GM18507 (cell line): ENCODE measurements around the gene MARCHF2.

ENCODE experiments used
- DNase-seq: peaks from one replicate; pipeline ENCODE4 v3.0.0; 2011; ENCODE audit warnings: low read depth; ENCODE audit not compliant: insufficient read length; ENCODE audit errors: extremely low spot score
- FAIRE-seq: peaks from 2 replicates; lab custom pipeline; 2011; peaks lifted over from hg19 to GRCh38; lab: Jason Lieb, UNC

MARCHF2 gene

DNA sequence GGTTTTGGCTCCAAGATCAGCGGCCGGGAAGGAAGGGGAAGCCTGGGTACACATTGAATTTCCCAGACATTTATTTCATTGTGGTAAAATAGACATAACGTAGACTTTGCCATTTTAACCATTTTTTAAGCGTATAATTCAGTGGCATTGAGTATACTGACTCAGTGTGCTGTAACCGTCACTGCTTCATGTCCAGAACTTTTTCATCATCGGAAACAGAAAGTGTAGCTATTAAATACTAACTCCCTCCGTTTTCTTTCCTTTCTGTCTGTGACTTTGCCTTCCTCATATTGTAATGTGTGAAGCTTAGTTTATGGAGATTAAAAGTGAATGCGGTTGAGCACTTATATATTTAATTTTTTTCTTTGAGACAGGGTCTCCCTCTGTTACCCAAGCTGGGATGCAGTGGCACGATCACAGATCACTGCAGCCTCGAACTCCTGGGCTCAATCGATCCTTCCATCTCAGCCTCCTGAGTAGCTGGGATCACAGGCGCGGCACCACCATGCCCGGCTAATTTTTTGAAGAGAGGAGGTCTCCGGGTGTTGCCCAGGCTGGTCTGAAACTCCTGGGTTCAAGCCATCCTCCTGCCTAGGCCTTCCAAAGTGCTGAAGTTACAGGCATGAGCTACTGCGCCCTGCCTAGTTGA, 33.1 kb downstream of the MARCHF2 start:
- DNase-seq = no peak
- peak; percentile 59 for FAIRE-seq

DNA sequence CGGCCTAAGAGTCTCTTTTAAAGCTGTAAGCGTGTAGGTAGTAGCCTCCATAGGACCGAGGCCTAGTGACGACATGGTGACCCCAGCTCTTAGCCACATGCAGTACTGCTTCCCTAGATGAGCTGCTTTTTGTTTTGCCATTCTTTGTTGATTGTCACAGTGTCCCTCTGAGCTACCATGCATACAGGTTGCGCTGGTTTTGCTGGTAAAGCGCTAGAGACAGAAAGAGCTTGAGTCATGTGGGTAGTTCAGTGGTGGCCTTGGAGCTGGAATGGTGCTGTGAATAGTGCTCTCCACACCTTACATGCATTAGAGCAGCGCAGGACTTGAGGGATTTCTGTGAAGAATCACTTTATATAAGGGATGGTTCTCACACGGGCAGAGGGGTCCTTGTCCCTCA, 36.7 kb downstream of the MARCHF2 start:
- no peak for FAIRE-seq
- no peak for DNase-seq

GRCh38 chr19:8451377-8451776, 38.3 kb downstream of the MARCHF2 start:
- DNase-seq (no peak), FAIRE-seq (no peak)

DNA sequence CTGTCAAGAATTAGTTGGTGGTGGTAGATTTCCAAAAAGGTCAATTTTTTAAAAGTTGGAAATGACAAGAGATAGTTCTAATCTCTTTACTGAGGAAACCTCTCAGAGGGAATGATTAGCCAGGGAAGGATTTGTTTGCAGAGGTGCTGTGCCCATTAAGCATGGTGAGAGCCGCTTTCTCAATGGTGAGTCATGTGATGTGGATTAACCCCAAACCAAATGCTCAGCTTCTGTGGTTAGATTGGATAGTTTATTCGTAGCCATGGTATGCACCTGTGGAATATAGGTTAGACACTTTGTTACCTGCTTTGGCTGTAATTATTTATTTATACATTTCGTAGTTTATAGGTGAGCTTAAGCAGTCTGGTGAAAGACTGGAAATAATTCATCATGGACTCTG, 38.8 kb downstream of the MARCHF2 start:
- DNase-seq (no peak), FAIRE-seq (no peak)

DNA sequence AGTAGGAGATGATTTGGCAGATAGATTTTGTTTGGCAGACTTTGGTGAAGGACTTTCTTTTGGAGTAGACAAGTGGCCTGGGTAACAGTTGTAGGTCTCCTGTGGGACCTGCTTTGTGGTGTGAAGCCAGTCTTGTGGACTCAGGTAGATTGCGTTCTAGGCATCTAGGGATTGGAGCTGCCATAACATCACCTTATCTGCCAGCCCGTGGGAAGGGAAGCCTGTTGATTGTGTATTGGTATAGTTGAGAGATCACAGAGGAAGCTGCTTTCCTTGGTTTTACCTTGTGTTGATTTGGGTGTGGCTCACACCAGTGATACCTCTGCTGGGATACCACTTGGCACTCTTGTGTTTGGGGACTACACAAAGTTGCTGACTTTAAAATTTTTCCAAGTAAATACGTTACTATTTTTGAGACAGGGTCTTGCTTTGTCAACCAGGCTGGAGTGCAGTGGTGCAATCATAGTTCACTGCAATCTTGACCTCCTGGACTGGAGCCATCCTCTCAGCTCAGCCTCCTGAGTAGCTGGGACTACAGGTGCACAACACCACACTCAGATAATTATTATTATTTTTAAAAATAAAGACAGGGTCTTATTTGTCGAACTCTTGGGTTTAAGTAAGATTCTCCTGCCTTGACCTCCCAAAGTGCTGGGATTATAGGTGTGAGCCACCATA, 39.5 kb downstream of the MARCHF2 start:
- no peak for FAIRE-seq
- no peak for DNase-seq

GRCh38 chr19:8453616-8454015, 40.5 kb downstream of the MARCHF2 start:
- DNase-seq = no peak
- no peak for FAIRE-seq

GRCh38 chr19:8454218-8454617, 41.1 kb downstream of the MARCHF2 start:
- no peak for FAIRE-seq

DNA sequence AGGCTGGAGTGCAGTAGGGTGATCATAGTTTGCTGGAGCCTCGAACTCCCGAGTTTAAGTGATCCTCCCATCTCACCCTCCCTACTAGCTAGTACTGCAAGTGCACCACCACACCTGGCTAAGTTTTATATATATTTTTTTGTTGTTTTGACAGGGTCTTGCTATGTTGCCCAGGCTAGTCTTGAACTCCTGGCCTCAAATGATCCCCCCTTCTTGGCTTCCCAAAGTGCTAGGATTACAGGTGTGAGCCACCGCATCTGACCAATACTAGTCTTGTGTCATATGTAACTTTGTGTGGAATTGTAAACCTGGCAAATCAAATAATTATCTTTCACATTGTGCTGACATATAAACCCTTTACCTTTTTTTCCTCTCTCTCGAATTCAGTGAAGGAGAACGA, 41.9 kb downstream of the MARCHF2 start:
- DNase-seq (no peak), FAIRE-seq (no peak)

More at GRCh38 chr19:8454218-8454617, 41.1 kb downstream of the MARCHF2 start:
- no peak for DNase-seq

DNA sequence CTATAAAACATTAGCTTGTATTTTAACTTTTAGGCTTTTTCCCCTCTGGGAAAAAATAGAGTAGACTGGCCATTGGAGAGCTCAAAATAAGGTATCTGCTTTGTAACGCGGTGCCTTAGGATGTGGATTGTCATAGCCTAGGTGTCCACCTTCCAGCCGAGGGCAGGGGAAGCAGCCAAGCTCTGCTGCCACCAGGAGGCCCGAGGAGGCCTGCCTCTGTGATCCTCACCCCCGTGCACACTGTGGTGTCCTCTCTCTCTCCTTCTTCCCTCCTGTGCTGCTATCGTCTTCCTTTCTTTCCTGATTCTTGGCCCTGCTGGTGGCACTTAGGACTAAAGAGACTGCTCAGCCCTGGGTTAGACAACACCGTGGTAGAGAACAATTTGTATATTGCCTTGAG, 43.0 kb downstream of the MARCHF2 start:
- FAIRE-seq (no peak), DNase-seq (no peak)

DNA sequence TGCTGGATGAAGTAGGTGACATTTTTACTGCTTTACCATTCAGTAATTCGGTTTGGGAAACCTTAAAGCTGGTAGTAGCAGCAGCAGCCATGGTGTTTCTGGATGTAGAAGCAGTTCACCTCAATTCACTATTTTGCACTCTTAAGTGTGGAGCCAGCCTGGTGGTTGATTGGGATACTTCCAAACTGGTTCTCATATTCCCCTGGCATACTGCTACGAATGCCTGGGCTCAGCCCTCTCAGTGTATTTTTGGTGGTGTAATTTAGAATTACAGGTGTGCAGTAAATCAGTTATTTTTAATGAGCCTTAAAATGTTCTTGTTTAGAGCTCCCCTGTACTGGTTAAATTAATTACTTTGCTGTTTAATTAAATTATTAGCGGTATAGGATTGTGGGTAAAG, 44.1 kb downstream of the MARCHF2 start:
- DNase-seq (no peak), FAIRE-seq (no peak)

- FAIRE-seq = no peak
- no peak for DNase-seq
Observed at GRCh38 chr19:8457827-8458226, 44.7 kb downstream of the MARCHF2 start.

- no peak for DNase-seq
- no peak for FAIRE-seq
Observed at GRCh38 chr19:8458380-8458779, 45.3 kb downstream of the MARCHF2 start.

DNA sequence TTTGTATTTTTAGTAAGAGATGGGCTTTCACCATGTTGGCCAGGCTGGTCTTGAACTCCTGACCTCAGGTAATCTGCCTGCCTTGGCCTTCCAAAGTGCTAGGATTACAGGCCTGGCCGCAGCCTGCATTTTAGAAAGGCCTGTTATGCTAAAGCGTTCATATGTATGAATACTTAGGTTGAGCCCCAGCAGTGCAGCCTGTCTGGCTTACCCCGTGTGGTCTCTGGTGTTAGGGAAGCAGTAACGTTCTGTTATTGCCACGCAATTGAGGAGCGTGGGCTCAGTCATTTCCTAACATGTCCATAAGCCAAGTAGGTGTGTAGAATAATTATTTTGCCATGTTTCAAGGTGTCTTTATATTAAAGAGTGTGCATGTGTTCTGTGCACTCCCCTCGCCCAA, 46.0 kb downstream of the MARCHF2 start:
- FAIRE-seq = no peak

DNA sequence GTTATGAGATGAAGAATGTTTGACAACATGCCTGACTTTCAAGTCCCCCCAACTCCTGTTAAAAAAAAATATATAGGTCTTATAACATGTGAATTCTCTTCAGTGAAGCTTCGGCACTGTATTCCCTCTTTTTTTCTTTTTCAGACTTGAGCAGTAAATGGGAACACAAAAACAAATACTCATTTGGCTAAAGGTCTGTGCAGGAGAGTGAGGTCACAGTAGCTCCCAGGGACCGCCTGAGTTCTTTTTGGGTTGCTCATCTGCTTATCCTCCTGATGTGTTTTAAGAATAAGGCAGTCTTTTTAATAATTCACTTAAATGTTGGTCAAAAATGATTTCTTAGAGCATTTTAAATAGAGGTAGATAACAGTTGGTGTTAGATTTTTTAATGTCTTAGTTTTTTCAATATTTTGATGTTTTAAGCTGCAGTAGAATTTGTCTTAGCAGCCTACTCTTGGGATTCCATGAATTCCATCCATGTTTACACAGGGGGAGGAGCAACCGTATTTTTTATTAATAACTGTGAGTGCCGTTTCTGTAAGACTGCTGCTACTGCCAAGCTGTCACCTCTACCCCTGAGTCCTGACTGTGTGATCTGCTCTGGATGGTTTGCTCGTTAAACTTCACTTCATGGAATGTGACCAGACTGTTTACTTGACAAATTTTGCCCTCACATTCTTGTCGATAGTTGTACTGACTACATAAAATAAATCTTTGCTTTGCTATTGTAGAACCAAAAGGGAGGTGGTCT, 46.6 kb downstream of the MARCHF2 start:
- FAIRE-seq (no peak), DNase-seq (no peak)

More for the DNA sequence above, 46.0 kb downstream of the MARCHF2 start:
- DNase-seq = no peak

- peak; percentile 56 for FAIRE-seq
- no peak for DNase-seq
Observed at GRCh38 chr19:8460516-8461298, 47.6 kb downstream of the MARCHF2 start.

- no peak for DNase-seq
- no peak for FAIRE-seq
Observed at GRCh38 chr19:8461376-8461775, 48.3 kb downstream of the MARCHF2 start.

DNA sequence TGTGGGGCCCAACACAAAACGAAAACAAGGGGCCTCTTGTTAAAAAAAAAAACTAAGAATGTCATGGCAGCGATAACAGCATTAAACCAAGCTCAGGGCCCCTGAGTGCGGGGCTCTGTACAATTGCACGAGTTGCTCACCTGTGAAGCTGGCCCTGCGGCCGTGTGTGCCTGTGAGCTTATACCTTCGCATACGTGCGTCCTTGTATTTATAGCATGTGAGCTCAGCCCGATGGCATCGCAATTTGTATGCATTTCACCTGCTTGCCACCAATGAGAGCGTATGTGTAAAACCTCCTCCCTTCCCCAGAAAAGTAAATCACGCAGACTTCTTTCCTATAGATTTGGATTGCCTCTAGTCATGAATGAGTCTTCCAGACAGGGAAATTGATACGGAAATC, 48.8 kb downstream of the MARCHF2 start:
- FAIRE-seq = no peak

DNA sequence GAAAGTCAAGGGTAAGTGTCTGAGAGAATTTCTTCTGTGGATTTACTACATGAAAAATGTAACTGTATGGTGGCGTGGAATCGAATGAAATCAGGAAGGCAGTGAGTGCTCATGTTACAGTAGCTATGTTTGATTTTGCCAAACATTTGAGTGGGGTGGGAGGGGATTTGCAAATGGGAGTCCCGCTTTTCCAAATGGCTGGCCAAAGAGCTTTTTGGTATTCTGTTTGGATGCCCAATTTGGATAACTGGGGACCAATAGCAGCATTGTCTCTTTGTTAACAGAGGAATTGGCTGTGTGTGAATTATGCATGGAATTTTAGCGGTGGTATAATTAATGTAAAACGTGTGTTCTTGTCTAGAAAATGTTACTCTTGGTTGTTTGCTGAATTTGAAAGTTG, 49.5 kb downstream of the MARCHF2 start:
- no peak for DNase-seq
- no peak for FAIRE-seq

More for the DNA sequence above, 48.8 kb downstream of the MARCHF2 start:
- DNase-seq = no peak

DNA sequence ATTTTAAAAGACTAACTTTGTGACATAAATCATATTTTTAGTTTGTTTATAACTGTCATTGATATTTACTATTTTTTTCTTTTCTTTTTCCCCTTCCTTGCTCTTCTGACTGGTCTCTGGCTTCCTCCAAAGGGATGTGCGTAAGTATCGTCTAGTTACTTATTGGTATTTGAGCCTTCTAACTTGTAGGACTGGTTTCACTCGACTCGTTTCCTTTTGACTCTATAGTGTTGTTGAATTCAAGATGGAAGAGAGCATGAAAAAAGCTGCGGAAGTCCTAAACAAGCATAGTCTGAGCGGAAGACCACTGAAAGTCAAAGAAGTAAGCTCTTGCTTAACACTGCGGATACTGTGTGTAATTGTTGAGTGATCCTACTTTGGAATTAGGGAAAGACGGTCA, 50.3 kb downstream of the MARCHF2 start:
- DNase-seq = no peak
- FAIRE-seq = no peak

- FAIRE-seq (no peak), DNase-seq (no peak)
Observed at GRCh38 chr19:8466018-8466417, 52.9 kb downstream of the MARCHF2 start.
